SK-N-MC (cell line): ENCODE results near the gene GMCL2.
A peak's percentile ranks its signal among the peaks of the same experiment; 100 is the strongest.

Experiments used
- DNase-seq: peaks from one replicate; pipeline ENCODE4 v3.0.0-alpha.2; 2011; ENCODE audit warnings: low read depth, low spot score
- H3K27ac ChIP-seq: fragments of 200-600 bp; sonication (generic); 2 replicates; pipeline ENCODE4 v1.5.1; 2016; ENCODE audit warnings: mixed run types
- H3K36me3 ChIP-seq: fragments of 200-600 bp; sonication (generic); 2 replicates; pipeline ENCODE4 v1.6.1; 2017; ENCODE audit warnings: antibody characterized with exemption, low read length, mixed read lengths; ENCODE audit not compliant: insufficient read depth
- H3K4me3 ChIP-seq: fragments of 200-600 bp; sonication (generic); 2 replicates; pipeline ENCODE4 v1.5.1; 2016
- H3K9ac ChIP-seq: fragments of 200-600 bp; sonication (generic); 2 replicates; pipeline ENCODE4 v1.8.0; 2017; ENCODE audit warnings: mixed run types, mixed read lengths; ENCODE audit not compliant: insufficient read length
- H3K9me3 ChIP-seq: fragments of 200-600 bp; sonication (generic); 2 replicates; pipeline ENCODE4 v1.6.1; 2017; ENCODE audit warnings: low read depth, mild to moderate bottlenecking, antibody characterized with exemption, low read length, moderate library complexity, mixed read lengths
- EZH2 ChIP-seq: fragments of 200-600 bp; sonication (generic); IDR thresholded peaks from one replicate; pipeline ENCODE4 v1.6.1; 2017; ENCODE audit warnings: antibody characterized with exemption
- FOXP2 ChIP-seq: optimal IDR thresholded peaks from 2 replicates; pipeline ENCODE3; 2011; ENCODE audit warnings: mild to moderate bottlenecking, moderate library complexity; ENCODE audit not compliant: insufficient read depth; ENCODE audit errors: extremely low read length, control extremely low read depth
- POLR2AphosphoS5 ChIP-seq: IDR thresholded peaks from 2 replicates; pipeline ENCODE4 v1.6.1; 2012; ENCODE audit warnings: mild to moderate bottlenecking, low read depth, low read length, borderline replicate concordance

GMCL2 gene

DNA sequence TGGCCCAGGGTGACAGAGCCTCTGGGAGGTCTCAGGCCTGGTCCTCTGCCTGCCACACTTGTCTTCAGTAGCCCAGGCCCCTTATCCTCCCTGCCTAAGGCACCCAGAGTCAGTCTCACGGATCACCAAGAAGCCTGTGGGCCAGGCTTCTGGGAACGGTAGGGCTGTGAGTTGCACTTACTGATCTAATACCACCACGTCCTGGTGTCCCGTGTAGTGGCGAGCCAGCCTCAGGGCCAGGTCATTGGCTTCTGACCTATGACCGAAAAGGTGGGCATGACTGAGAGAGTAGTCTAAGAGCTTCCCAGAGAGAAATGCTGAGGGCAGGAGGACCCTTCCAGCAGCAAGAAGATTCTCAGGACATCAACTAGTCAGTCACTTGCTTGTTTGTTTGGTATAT, 38.0 kb upstream of the GMCL2 start:
- Histone ChIP-seq H3K9ac (no peak overlapping the region), H3K9me3 (no peaks in the 10 kb centered on the region), H3K4me3 (no peak overlapping the region), H3K36me3 (peaks cover 32% of the 10 kb centered on the region), H3K27ac (no peak overlapping the region)
- TF ChIP-seq POLR2AphosphoS5 (no peak), EZH2 (no peak), FOXP2 (no peak)
- DNase-seq, result no peak

DNA sequence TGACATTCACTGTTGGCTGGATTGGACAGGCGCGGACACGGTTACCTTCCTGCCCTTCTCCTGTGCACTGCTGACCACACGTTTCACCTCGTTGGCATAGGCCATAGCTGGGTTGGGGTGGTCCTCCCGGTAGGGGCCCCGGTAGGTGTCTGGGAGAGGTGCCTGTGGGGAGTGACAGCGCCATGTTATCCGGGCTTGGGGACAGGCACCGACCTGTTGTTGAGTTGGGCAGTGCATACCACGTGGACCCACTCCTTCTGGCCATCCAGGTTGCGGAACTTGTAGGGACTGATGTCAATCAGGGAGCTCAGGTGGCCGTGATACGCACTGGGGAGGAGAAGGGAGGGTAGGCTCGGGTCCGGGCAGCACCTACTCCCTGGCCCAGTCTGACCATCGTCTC, 37.2 kb upstream of the GMCL2 start:
- no peak for DNase-seq
- H3K36me3 ChIP-seq, result peaks cover 24% of the 10 kb centered on the region
- no peak overlapping the region for H3K9ac ChIP-seq
- TF ChIP-seq POLR2AphosphoS5, result no peak
- no peak for TF ChIP-seq FOXP2
- TF ChIP-seq EZH2, result no peak
- H3K4me3 ChIP-seq, result no peak overlapping the region
- H3K27ac ChIP-seq, result no peak overlapping the region
- H3K9me3 ChIP-seq, result no peaks in the 10 kb centered on the region

GRCh38 chr5:178223828-178224335, 36.7 kb upstream of the GMCL2 start:
- Histone ChIP-seq H3K9ac (no peak overlapping the region), H3K36me3 (peaks cover 20% of the 10 kb centered on the region; the same call in 1 of the 2 replicates), H3K27ac (no peak overlapping the region)

GRCh38 chr5:178223196-178223773, 36.1 kb upstream of the GMCL2 start:
- Histone ChIP-seq H3K4me3 (no peak overlapping the region), H3K36me3 (peaks cover 17% of the 10 kb centered on the region; the same call in 1 of the 2 replicates), H3K9ac (no peak overlapping the region), H3K9me3 (no peaks in the 10 kb centered on the region), H3K27ac (no peak overlapping the region)
- TF ChIP-seq EZH2, result no peak
- no peak for TF ChIP-seq FOXP2
- no peak for DNase-seq

More at GRCh38 chr5:178223828-178224335, 36.7 kb upstream of the GMCL2 start:
- no peak overlapping the region for H3K4me3 ChIP-seq
- no peaks in the 10 kb centered on the region for H3K9me3 ChIP-seq
- no peak for DNase-seq
- TF ChIP-seq POLR2AphosphoS5, result no peak
- no peak for TF ChIP-seq EZH2
- TF ChIP-seq FOXP2, result no peak

GRCh38 chr5:178222292-178222691, 35.1 kb upstream of the GMCL2 start:
- Histone ChIP-seq H3K27ac (no peak overlapping the region), H3K4me3 (no peak overlapping the region), H3K9me3 (no peaks in the 10 kb centered on the region), H3K36me3 (peaks cover 9% of the 10 kb centered on the region; the same call in 1 of the 2 replicates), H3K9ac (no peak overlapping the region)
- no peak for DNase-seq
- TF ChIP-seq POLR2AphosphoS5 (no peak), FOXP2 (no peak), EZH2 (no peak)

- H3K9ac ChIP-seq, result no peak overlapping the region
- H3K9me3 ChIP-seq, result no peaks in the 10 kb centered on the region
- peaks cover 8% of the 10 kb centered on the region for H3K36me3 ChIP-seq
- no peak for TF ChIP-seq FOXP2
- H3K4me3 ChIP-seq, result no peak overlapping the region
- no peak for DNase-seq
- no peak overlapping the region for H3K27ac ChIP-seq
Observed at GRCh38 chr5:178221853-178222252, 34.7 kb upstream of the GMCL2 start.

DNA sequence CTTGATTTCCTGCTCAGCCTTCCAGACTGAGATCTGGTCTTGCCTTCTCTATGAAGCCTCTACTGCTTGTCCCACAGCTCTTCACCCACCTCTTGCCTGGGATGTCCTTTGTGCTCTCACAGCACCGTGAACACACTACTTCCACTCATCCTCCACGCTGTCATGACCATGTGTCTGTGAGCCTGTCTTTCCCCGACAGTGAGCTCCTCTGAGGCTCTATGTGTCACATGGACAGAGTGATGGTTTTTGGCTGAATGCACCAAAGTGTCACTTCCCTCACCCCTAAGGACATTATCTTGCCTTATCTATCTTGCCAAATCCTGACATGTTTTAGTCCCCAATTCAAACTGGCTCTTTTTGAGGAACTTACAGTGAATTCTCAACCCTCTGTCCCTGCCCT, 34.1 kb upstream of the GMCL2 start:
- no peaks in the 10 kb centered on the region for H3K9me3 ChIP-seq
- DNase-seq, result no peak
- TF ChIP-seq POLR2AphosphoS5, result no peak
- TF ChIP-seq EZH2, result no peak
- no peak for TF ChIP-seq FOXP2
- no peak overlapping the region for H3K9ac ChIP-seq
- no peak overlapping the region for H3K4me3 ChIP-seq
- peaks cover 14% of the 10 kb centered on the region for H3K36me3 ChIP-seq
- H3K27ac ChIP-seq, result no peak overlapping the region; the same call in 1 of the 2 replicates

DNA sequence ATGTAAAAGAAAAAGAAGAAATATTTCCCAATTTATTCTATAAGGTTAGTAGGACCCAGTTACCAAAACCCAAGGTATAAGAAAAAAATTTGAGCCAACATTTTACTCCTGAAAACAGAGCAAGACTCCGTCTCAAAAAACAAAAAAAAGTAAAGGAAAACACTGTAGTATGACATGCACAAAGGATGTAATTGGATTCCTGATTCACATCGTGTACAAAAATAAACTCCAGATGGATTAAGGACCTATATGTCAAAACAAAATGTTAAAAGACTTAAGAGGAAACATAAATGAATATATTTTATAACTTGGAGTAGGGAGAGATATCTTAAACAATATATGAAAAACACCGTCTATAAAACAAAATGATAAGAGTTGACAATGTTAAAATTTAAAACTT, 31.7 kb upstream of the GMCL2 start:
- H3K9me3 ChIP-seq, result no peaks in the 10 kb centered on the region
- no peak for DNase-seq
- H3K4me3 ChIP-seq, result no peak overlapping the region
- peak overlapping the region; percentile 60 for H3K27ac ChIP-seq
- peaks cover 35% of the 10 kb centered on the region for H3K36me3 ChIP-seq
- TF ChIP-seq FOXP2, result no peak
- H3K9ac ChIP-seq, result no peak overlapping the region

DNA sequence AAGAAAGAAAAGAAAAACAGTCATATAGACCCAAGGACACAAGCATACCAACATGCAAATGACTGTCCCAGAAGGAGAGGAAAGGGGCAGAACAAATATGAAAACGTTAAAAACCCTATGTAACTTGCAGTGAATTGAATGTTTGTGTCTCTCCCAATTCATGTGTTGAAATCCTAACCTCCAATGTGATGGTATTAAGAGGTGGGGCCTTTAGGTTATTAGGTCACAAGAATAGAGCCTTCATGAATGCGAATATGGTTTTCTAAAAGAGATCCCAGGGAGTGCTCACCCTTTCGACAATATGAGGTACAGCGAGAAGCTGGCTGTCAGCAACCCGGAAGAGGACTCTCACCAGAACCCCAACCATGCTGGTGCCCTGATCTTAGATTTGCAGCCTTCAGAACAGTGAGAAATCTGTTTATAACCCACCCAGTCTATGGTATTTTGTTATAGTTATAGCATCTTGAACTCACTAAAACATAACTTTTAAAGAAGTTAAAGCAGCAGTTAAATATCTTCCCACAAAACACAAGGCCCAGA, 31.1 kb upstream of the GMCL2 start:
- TF ChIP-seq EZH2, result no peak
- TF ChIP-seq POLR2AphosphoS5, result no peak
- no peak for TF ChIP-seq FOXP2
- no peak overlapping the region for H3K4me3 ChIP-seq
- H3K27ac ChIP-seq, result peak overlapping the region; percentile 60
- no peak for DNase-seq
- H3K9me3 ChIP-seq, result no peaks in the 10 kb centered on the region
- H3K9ac ChIP-seq, result no peak overlapping the region
- H3K36me3 ChIP-seq, result peaks cover 40% of the 10 kb centered on the region
